ENCODE data around the gene COL25A1. TPM values are rescaled to one million over a fixed set of nuclear protein-coding genes. Genes with fewer than 3 reads are reported as not detected.

COL25A1 gene
- total and polyA plus RNA-seq, 4 donors, result 0.61 to 4.4 (median 2.1) TPM

- H3K9ac ChIP-seq (ENCODE audit: low read depth in 1 of 2, low read length in 2 of 2), result no peak overlapping the region
- TF ChIP-seq SP1 (IDR thresholded peaks at IDR 0.05) (no peak), RXRA (IDR thresholded peaks at IDR 0.05) (peak; percentile 73 to 84), ATF3 (IDR thresholded peaks at IDR 0.05) (no peak), EGR1 (IDR thresholded peaks at IDR 0.05; ENCODE audit: low read depth in 2 of 2) (no peak), NR2F2 (IDR thresholded peaks at IDR 0.05) (no peak), JUND (IDR thresholded peaks at IDR 0.05) (no peak), CTCF (IDR thresholded peaks at IDR 0.05; ENCODE audit: low read depth, low read length, missing input control) (no peak), HNF4A (conservative IDR thresholded peaks at IDR 0.05) (peak in 1 of 2 donors; percentile 10), FOXA1 (IDR thresholded peaks at IDR 0.05) (no peak), YY1 (IDR thresholded peaks at IDR 0.05) (no peak), RAD21 (IDR thresholded peaks at IDR 0.05) (no peak), MAX (IDR thresholded peaks at IDR 0.05) (no peak), FOXA2 (IDR thresholded peaks at IDR 0.05) (no peak), GABPA (IDR thresholded peaks at IDR 0.05 in 1 of 2, conservative IDR thresholded peaks at IDR 0.05 in 1 of 2) (no peak), TAF1 (conservative IDR thresholded peaks at IDR 0.05) (no peak)
- TF ChIP-seq, protein P1, sequence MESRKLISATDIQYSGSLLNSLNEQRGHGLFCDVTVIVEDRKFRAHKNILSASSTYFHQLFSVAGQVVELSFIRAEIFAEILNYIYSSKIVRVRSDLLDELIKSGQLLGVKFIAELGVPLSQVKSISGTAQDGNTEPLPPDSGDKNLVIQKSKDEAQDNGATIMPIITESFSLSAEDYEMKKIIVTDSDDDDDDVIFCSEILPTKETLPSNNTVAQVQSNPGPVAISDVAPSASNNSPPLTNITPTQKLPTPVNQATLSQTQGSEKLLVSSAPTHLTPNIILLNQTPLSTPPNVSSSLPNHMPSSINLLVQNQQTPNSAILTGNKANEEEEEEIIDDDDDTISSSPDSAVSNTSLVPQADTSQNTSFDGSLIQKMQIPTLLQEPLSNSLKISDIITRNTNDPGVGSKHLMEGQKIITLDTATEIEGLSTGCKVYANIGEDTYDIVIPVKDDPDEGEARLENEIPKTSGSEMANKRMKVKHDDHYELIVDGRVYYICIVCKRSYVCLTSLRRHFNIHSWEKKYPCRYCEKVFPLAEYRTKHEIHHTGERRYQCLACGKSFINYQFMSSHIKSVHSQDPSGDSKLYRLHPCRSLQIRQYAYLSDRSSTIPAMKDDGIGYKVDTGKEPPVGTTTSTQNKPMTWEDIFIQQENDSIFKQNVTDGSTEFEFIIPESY (IDR thresholded peaks at IDR 0.05), result no peak
- H3K9me3 ChIP-seq (ENCODE audit: control insufficient read depth in 4 of 4, low read length in 3 of 4), result no peaks in the 10 kb centered on the region
- H3K27ac ChIP-seq (ENCODE audit: low read depth in 1 of 2, low read length in 2 of 2), result peak overlapping the region; percentile 72 to 94
- DNase-seq (ENCODE audit: low spot score), result no peak
- H3K27me3 ChIP-seq (ENCODE audit: control insufficient read depth in 4 of 4, insufficient read depth in 4 of 4, low read length in 3 of 4), result no peaks in the 10 kb centered on the region
- 50% methylated on average over 4 of the region's 4 CpGs for WGBS
- peaks cover 10 to 35% (median 24%) of the 10 kb centered on the region in 4 donors for H3K4me1 ChIP-seq (ENCODE audit: control insufficient read depth in 4 of 4, insufficient read depth in 4 of 4, low read length in 3 of 4)
- peaks cover 0 to 4% (median 0%) of the 10 kb centered on the region in 4 donors for H3K36me3 ChIP-seq (ENCODE audit: control insufficient read depth in 4 of 4, insufficient read depth in 3 of 4, low read depth in 1 of 4, low read length in 3 of 4)
- no peak overlapping the region for H3K4me3 ChIP-seq (ENCODE audit: low read depth in 1 of 3, low read length in 3 of 3)
Observed at GRCh38 chr4:108763986-108764385, 538.5 kb downstream of the COL25A1 start.

GRCh38 chr4:108763226-108763593 is 539.2 kb downstream of the COL25A1 start:
- TF ChIP-seq NR2F2 (IDR thresholded peaks at IDR 0.05) (no peak), YY1 (IDR thresholded peaks at IDR 0.05) (peak; percentile 77), TAF1 (conservative IDR thresholded peaks at IDR 0.05) (peak; percentile 48)
- Histone ChIP-seq H3K27me3 (ENCODE audit: control insufficient read depth in 4 of 4, insufficient read depth in 4 of 4, low read length in 3 of 4) (no peaks in the 10 kb centered on the region), H3K4me3 (ENCODE audit: low read depth in 1 of 3, low read length in 3 of 3) (peak overlapping the region; percentile 59 to 85 (median 80)), H3K27ac (ENCODE audit: low read depth in 1 of 2, low read length in 2 of 2) (peak overlapping the region; percentile 72 to 94), H3K36me3 (ENCODE audit: control insufficient read depth in 4 of 4, insufficient read depth in 3 of 4, low read depth in 1 of 4, low read length in 3 of 4) (peaks cover 0 to 4% (median 0%) of the 10 kb centered on the region in 4 donors), H3K9ac (ENCODE audit: low read depth in 1 of 2, low read length in 2 of 2) (peak overlapping the region; percentile 49 to 57), H3K9me3 (ENCODE audit: control insufficient read depth in 4 of 4, low read length in 3 of 4) (no peaks in the 10 kb centered on the region), H3K4me1 (ENCODE audit: control insufficient read depth in 4 of 4, insufficient read depth in 4 of 4, low read length in 3 of 4) (peaks cover 10 to 35% (median 24%) of the 10 kb centered on the region in 4 donors)
- 6% methylated on average over 11 of the region's 11 CpGs for WGBS
- no peak for DNase-seq (ENCODE audit: low spot score)
